Activated naive CD4-positive, alpha-beta T cell treated with anti-CD3 and anti-CD28 coated beads, Interleukin-2, amount 50 U/mL, for 16 hours (primary cell): Measurements from ENCODE around the gene CAST.
"Not testable (repeated sequence)": the region's sequence is repeated elsewhere in the genome, so short reads cannot be mapped to it uniquely, and the experiment has no call there.

Source experiments
- DNase-seq: peaks from one replicate; pipeline ENCODE4 v3.0.0-alpha.2; 2020

CAST gene, protein sequence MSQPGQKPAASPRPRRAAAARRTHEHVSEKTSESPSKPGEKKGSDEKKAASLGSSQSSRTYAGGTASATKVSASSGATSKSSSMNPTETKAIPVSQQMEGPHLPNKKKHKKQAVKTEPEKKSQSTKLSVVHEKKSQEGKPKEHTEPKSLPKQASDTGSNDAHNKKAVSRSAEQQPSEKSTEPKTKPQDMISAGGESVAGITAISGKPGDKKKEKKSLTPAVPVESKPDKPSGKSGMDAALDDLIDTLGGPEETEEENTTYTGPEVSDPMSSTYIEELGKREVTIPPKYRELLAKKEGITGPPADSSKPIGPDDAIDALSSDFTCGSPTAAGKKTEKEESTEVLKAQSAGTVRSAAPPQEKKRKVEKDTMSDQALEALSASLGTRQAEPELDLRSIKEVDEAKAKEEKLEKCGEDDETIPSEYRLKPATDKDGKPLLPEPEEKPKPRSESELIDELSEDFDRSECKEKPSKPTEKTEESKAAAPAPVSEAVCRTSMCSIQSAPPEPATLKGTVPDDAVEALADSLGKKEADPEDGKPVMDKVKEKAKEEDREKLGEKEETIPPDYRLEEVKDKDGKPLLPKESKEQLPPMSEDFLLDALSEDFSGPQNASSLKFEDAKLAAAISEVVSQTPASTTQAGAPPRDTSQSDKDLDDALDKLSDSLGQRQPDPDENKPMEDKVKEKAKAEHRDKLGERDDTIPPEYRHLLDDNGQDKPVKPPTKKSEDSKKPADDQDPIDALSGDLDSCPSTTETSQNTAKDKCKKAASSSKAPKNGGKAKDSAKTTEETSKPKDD

DNA sequence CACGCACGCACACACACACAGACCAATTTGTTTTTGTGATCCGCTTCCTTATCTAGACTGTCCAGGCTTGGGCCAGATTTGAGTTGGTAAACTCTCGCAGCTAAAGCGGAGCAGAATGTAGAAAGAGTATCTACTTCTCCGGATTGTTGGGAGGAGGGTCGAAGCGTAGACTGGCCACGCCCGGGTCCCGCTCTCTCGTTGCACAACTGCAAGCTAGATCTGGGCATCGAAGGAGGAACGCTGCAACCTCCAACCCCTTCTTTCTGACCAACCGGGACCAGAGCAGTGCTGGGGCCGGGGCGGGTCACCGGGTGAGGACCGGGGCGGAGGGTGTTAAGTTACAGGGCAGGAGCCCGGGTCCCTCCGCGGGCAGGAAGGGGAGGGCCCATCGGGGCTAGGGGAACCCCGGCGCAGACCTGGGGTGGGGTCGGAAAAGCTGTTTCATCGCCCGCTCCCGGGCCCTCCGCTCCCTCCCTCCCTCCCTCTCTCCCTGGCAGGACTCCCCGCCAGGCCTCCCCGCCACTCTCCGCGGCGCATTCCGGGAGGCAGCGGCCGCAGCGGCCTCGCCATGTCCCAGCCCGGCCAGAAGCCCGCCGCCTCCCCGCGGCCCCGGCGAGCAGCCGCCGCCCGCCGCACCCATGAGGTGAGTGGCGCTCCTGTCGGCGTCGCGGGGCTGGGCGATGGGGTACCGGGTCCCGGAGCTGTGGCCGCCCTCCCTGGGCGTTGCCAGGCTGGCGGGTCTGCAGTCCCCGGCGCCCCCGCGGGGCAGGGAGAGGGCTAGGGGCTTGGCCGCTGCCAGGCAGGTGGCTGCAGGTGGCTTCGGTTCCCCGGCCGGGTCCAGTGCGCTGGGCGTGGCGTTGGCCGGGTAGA, at the start of gene CAST:
Gene CAST (plus strand): TSS at position 522 of the 870 bp plus-strand sequence. CDS start 47 bp downstream, at position 569.
- DNase-seq, result peak; percentile 77

DNA sequence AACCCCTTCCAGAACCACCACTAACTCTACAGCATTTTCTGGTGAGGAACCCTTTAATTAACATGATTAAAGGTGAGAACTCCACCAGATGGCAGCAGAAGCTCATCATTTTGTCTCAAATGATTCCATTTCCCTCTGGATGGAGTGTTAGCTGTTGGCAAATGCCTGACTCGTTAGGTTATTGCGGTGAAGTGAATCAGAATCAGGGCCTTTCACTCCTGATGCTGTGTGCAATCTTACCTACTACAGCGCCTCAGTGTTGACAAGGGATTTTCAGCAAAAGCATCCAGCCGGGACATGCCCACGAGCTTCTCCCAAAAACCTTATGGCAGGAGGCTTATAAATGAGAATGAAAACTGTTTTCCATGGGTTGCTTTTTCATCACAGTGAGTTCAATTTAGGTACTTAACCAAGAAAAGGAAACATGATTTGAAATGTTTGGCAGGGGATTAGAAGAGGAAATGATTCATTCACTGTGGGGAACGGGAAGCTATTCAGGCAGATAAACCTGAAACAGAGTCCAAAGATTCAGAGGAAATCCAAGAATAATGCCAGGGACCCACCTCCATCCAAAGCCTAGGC, 48.0 kb upstream of the CAST start:
- peak; percentile 24 for DNase-seq

DNA sequence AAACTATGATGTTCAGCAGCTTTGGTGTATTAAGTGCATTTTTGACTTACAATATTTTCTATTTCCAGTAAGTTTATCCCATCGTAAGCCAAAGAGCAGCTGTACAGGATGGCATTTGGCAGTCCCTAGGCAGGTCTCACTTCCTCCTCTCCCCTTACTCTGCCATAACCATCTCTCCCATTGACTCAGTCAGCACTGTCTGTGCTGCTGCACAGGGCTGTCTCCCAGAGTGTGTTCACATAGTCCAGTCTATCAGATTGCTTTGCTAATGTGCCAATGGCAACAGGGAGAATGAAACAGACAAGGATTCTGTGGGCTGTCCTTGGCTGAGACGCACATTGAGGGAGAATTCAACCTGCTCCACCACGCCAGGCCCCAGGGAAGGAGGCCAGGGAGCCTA, 47.0 kb upstream of the CAST start:
- DNase-seq, result no peak

DNA sequence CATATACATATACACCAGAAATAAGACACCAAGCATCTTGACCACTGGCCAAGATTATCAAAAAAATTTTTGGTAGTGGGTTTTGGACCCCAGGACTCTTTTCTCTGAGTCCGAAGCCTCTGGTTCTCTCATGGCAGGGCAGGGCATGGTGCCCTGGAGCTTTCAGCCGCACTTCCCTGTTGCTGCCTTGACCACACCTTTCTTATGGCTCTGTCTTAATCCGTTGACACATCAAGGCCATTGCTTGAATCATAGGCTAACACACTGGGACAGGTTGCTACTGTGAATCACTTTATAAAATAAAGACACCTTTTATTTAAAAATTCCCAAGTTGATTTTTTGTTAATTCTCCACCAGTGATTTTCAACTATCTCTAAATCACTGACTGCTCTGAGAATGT, 45.4 kb upstream of the CAST start:
- no peak for DNase-seq

DNA sequence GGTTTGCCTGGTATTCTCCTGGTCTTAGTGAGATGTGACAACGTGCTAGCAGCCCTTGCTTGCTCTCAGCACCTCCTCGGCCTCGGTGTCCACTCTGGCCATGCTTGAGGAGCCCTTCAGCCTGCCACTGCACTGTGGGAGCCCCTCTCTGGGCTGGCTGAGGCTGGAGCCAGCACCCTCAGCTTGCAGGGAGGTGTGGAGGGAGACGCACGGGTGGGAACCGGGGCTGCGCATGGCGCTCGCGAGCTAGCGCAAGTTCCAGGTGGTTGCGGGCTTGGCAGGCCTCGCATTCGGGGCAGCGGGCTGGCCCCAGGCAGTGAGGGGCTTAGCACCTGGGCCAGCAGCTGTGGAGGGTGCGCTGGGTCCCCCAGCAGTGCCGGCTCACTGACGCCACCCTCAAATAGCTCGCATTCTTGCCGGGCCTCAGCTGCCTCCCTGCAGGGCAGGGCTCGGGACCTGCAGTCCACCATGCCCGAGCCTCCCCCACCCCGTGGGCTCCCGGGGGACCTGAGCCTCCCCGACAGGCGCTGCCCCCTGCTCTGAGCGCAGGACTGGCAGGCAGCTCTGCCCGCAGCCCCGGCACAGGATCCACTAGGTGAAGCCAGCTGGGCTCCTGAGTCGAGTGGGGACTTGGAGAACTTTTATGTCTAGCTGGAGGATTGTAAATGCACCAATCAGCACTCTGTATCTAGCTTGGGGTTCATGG, 43.7 kb upstream of the CAST start:
- DNase-seq, result not testable (repeated sequence)

DNA sequence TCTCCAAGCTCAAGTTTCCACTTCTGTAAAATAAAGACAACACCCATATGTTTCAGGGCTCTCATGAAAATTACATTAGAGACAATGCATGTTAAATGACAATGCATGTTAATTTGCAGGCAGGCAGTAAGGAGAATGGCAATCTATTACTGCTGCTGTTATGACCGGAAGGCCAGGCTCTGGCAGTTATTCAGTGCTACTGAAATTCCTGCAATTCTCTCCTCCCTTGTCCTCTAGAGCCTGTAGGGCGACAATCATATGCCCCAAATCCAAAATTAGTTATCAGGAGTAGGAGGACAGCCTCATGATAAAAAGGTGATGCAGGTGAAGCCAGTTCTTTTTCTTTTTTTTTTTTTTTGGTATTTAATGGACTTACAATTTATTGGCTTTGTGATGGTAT, 42.2 kb upstream of the CAST start:
- no peak for DNase-seq

DNA sequence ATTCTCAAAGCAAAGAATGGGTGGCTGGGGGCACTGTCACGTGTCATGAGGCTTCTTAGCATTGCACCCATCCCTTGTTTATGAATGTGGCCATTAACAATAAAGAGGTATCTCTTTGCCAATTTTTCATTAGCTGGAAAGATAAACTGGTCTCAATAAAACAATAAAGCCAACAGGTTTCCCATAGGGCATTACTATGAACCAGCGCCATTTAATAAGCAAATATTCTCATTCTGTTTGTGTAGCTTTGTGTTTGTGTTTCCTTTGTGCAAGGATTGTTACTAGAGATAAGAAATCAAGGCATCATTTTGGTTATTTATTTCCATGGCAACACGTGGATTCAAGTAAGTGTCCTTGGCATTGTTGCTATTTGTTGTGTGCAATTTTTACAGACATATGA, 37.6 kb upstream of the CAST start:
- no peak for DNase-seq

DNA sequence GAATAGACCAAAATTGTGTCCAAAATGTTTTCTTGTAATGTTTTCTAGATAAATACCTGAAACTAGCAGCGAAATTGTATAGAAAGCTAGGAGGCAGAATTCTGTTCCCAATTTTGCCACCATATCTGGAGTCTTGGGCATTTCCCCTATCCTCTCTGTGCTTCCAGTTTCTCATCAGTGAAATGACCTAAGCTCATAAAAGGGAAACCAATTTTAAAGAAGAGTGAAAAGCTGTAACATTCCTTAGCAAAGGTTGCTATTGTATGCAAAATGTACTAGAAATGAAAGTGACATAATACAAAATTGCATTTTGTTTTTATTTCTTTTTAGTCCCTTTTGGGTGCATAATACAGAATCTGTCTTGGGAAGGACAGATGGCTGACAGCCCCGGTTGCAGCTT, 36.8 kb upstream of the CAST start:
- DNase-seq, result no peak

DNA sequence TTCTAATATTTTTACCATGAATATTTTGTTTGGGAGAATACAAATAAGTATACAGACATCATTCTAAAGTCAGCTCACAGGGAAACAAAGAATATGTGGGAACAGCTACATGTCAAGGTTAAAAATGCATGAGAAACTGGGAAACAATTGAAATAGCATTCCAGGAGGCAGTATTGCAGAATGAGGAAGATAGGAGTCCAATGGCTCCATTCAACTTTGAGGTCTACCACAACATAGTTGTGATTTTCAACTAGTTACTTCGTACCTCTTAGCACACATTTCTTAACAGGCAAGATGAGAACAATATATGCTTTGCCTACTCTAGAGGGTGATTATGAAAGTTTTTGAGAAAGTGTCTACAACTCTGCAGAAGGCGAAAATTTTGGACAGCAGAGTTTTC, 35.2 kb upstream of the CAST start:
- DNase-seq, result no peak

DNA sequence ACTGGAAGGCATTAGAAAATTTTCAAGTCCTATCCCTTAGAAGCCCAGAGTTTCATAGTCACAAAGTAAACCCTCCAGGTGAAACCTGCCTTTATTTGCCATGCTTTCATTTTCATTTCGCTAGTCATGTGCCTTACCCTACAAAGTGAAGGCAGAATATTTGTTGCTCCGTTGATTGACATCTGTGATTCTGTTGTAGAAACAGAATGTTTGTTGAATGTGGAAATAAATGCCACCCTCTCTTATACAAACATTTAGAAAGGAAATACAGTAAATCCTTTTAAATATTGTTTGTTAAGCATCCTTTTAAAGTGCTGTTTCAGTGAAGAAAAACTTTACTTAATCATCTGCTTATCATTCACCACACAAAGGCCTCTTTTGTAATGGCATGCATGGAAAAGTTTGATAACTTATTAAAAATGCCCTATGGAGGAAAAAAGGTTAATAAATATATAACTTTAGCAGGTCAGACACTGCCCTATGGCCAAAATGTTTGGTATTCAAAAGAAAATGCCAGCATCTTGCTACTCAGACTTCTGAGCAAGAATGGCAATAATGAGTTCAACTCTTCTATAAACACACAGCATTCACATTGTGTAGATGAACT, 34.3 kb upstream of the CAST start:
- DNase-seq, result no peak

DNA sequence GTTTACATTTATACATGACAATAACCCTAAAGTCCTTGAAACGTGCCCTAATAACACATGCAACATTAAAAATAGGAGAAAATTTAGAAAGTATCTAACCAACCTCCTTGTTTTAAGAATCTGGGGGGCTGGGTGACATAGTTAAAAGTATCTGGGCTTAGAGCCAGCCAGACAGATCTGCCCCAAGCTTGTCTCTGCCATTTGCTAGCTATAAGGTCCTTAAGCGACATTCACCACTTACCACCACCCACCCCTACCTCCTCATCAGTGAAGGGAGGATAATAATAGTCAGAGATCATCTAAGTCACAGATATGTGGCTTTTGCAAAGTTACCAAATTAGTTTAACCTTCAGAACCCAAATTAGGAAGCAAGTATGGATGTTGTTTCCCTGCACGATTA, 33.8 kb upstream of the CAST start:
- no peak for DNase-seq

DNA sequence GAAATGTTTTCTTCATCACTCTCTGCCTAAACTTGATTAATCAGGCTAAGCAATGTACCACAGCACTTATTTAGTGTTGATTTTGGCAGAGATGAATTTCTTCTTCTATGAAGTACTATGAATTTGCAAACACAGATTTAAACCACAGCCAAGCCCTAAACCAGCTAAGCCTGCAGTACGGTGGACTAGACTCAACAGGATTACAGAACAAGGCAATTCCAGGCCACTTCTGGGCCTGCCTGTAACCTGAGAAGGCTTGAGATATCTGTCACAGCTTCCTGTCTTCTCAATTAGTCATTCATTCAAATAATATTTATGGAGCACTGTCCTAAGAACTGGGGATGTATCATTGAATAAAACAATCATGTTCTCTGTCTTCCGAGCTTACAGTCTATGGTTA, 32.4 kb upstream of the CAST start:
- no peak for DNase-seq

DNA sequence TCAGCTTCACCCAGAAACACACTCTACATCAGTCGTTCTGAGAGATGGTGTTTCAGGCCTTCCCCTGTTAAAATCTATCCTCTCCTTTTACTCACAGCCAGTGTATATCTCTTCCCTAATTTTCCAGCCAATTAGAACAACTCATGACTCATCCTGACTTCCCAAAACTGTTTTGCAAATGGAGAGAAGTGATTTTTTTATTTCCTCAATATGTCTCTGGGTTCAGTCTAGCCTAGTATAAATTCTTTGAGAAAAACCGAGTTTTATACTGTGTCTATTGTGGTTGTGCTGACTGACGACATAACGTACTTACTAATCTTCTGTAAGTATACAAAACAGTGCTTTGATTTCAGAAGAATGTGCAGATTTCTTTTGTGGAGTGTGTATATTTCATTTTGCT, 28.4 kb upstream of the CAST start:
- no peak for DNase-seq

DNA sequence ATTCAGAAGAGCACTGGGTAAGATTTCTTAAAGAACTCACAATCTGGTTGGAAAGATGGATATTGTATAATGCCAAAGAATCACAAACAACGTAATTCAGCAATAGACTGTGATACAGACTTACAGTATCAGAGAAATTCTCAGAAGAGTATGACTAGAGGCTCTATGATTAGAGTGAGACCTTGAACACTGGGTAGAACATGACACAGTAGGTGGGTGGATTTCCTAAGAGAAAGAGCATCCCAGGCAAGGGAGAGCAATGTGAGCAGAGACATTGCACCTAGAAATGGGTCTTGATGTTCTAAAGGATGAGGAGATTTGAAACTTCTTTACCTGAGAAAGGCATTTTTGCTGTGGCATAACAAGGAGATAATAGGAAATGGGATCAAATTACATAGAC, 27.3 kb upstream of the CAST start:
- no peak for DNase-seq

DNA sequence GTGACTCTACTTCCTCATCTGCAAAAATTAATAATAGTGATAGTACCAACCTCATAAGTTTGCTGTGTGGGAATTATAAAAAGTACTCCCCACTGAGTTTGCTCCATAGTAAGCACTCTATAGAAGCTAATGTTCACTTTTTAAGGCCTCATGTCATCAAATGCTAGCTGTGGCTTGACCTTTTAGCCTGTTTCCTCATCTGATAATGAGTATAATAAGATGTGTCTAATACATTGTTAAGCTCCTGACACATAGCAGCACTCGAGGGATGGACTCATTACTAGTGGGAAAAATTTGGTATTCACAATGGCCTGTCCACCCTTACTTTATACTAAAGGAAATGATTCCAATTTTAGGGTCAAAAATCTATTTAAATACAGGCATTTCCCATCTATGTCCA, 26.1 kb upstream of the CAST start:
- DNase-seq, result no peak

DNA sequence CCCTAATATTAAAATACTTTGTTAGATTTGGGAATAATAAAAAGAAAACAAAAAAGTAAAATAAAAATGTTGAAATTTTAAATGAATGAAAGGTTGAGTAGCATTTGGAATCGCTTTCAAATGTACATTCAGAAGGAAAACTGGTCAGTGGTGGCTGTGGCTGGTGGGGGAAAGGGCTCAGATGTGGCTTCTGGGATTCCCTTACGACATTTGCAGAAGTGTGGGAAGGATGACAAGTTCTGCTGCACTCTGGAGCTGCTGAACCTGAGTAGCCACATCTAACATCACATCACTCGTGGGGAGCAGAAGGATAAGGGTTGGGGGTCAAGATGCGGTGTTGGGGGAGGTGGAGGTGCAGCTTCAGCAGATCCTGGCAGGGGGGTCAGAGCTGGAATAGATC, 25.6 kb upstream of the CAST start:
- no peak for DNase-seq

DNA sequence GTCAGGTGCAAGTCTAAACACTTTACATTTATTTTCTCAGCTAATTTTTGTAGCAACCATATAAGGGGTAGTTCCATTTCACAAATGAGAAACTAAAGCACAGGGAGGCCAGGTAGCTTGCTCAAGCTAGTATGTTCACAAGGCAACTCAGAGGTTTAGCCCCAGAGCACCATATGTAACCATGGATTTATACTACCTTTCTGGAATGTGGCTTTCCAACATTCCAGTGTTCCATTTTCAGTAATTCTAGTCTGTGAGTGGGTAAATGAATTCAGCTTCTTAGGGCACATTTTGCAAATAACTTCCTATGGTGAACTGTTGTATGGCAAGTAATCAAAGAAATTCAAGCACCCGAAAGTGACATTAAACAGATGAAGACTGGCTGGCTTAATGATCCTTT, 25.0 kb upstream of the CAST start:
- no peak for DNase-seq

DNA sequence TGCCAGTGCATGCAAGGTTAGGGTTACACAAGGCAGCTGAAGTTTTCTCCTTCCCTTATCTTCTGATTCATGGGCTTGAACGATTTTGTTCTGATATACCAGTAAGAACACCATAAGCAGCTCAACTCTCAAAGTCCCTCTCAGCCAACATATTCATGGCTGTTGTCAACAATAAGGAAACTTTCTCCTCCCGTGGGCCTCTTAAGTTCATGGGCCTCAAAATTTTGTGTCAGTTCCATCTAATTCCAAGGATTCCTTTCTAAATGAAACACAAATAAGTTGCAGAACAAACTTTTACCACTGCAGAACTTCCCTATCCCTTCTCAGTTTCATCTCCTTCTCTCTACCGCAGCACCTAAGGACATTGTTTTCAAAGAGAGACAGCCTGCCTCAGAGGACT, 23.6 kb upstream of the CAST start:
- no peak for DNase-seq

DNA sequence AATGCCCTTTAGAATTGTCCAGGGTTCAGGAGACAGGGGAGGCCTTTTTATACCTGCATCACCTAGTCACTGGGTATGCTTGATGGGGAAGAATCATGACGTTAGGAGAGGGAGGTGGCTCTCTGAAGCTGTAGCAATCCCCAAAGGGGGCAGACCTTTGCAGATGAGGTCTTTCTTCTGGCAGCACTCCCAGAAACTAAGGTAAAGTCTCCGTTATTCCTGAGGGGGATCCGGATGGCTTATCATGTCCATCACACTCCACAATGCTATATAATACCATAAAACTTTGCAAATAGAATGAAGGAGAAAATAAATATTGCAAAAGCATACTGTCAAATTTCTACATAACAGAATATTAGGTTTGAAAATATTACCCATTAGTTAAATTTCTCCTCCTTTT, 21.5 kb upstream of the CAST start:
- DNase-seq, result no peak

DNA sequence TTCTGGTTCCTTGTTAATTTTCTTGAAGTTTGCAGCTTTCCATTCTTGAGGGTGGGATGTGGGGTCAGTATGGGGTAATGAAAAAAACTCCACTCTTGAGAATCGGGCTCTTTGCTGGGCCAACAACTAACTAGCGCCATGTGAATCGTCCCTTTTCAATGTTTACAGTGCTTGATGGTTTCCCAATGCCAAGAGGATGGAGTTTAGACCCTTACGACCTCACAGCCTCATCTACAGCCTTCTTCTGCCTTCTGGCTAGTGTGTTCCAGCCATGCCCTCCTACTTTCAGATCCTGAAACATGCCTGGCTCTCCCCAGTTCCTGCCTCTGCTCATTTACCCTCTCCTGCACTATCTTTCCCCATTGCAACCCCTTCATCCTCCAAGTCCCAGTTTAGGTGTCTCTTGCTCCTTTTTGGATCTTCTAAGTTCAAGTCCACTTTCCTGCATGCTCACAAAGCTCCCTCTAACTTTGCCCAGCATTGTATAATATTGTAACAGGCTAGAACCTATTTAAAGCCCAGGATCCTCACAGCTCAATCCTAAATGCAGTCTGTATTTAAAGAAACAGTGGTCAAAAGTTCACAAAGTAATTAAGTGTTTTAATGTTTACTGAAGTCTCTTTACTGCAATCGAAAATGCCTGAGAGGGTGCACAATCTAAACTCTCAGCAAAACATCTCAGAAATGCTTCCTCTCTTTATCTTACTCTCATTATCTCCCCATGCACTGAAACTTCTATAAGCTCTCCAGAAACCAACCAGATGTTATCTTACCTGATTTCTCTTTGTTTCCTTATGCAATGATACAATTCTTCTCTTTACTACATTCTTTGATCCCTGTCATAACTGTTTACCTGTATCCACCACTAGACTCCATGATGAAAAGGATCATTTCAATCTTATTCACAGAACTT, 20.6 kb upstream of the CAST start:
- DNase-seq, result no peak

DNA sequence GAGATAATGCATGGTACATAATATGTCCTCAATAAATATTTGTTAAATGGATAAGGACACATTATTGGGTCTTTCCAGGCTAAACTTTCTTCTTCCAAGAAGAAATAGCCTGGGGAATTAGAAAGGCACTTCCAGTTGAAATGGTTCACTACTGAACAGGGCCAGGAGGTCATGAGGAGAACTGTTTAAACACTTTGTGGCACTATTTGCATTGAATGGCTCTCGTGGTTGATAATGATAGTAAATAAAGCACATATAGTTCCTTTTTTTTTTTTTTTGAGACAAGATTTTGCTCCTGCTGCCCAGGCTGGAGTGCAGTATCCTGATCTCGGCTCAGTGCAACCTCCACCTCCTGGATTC, 19.9 kb upstream of the CAST start:
- DNase-seq, result no peak
